IMR-90 (cell line): ENCODE data around the gene NEK8. TPM values are rescaled to one million over a fixed set of nuclear protein-coding genes. Genes with fewer than 3 reads are reported as not detected.

ENCODE experiments used
- ATAC-seq: fragments of 200-7000 bp; cut with Tn5 transposase; 2 replicates; pipeline ENCODE4 v1.9.1; 2020; ENCODE audit warnings: low read depth, mild to moderate bottlenecking, moderate library complexity
- BruUV-seq: library from RNA; stranded (reverse); fragments of 400-500 nt; replicated peaks from 2 replicates; lab custom pipeline; 2021; lab: Mats Ljungman, UMichigan
- CTCF ChIA-PET: fragments of 300-600 bp; formaldehyde crosslinking; extraction: SDS; loops from one replicate; lab custom pipeline; 2021; ENCODE audit warnings: antibody characterized with exemption; lab: Yijun Ruan, JAX
- POLR2A ChIA-PET: fragments of 300-600 bp; sonication (Branson Sonifier 250); formaldehyde crosslinking; loops from one replicate; lab custom pipeline; 2022; ENCODE audit warnings: antibody characterized with exemption; ENCODE audit not compliant: unreplicated experiment; lab: Charles Lee
- DNase-seq: peaks from one replicate; pipeline ENCODE4 v3.0.0; 2013
- H2AFZ ChIP-seq: replicated peaks from 2 replicates; pipeline ENCODE3; 2013; ENCODE audit warnings: low read length, mild to moderate bottlenecking; ENCODE audit not compliant: poor library complexity
- H2AK5ac ChIP-seq: 2 replicates; pipeline ENCODE4 v1.6.1; 2013; ENCODE audit warnings: low read depth, low read length, inconsistent platforms
- H2AK9ac ChIP-seq: replicated peaks from 2 replicates; pipeline ENCODE3; 2013; ENCODE audit warnings: mild to moderate bottlenecking, low read depth, low read length, moderate library complexity; ENCODE audit not compliant: poor library complexity
- H2BK120ac ChIP-seq: 2 replicates; pipeline ENCODE4 v1.6.1; 2013; ENCODE audit warnings: low read depth, low read length, inconsistent platforms
- H2BK15ac ChIP-seq: 3 replicates; pipeline ENCODE4 v1.6.1; 2013; ENCODE audit warnings: low read depth, low read length, inconsistent platforms
- H2BK20ac ChIP-seq: 2 replicates; pipeline ENCODE4 v1.6.1; 2013; ENCODE audit warnings: low read depth, mild to moderate bottlenecking, inconsistent platforms, low read length, moderate library complexity
- H2BK5ac ChIP-seq: 2 replicates; pipeline ENCODE4 v1.6.1; 2013; ENCODE audit warnings: mild to moderate bottlenecking, low read depth, low read length, inconsistent platforms; ENCODE audit not compliant: poor library complexity, severe bottlenecking
- H3K14ac ChIP-seq: replicated peaks from 2 replicates; pipeline ENCODE4 v1.6.1; 2013; ENCODE audit warnings: low read depth, low read length, inconsistent platforms
- H3K18ac ChIP-seq: 2 replicates; pipeline ENCODE4 v1.6.1; 2013; ENCODE audit warnings: low read depth, low read length, control low read depth
- H3K23ac ChIP-seq: 2 replicates; pipeline ENCODE4 v1.6.1; 2013; ENCODE audit warnings: low read depth, low read length, inconsistent platforms
- H3K27ac ChIP-seq: 2 replicates; pipeline ENCODE4 v1.5.1; 2013; ENCODE audit warnings: mild to moderate bottlenecking, control low read depth, low read length; ENCODE audit not compliant: insufficient read depth
- H3K27me3 ChIP-seq: 2 replicates; pipeline ENCODE4 v1.6.1; 2013; ENCODE audit warnings: low read length; ENCODE audit not compliant: control insufficient read depth, insufficient read depth
- H3K36me3 ChIP-seq: 2 replicates; pipeline ENCODE4 v1.6.1; 2013; ENCODE audit warnings: low read length, mixed read lengths; ENCODE audit not compliant: control insufficient read depth, insufficient read depth
- H3K4ac ChIP-seq: 2 replicates; pipeline ENCODE4 v1.6.1; 2013; ENCODE audit warnings: low read depth, low read length, inconsistent platforms
- H3K4me1 ChIP-seq: 2 replicates; pipeline ENCODE4 v1.6.1; 2013; ENCODE audit warnings: low read length, mixed read lengths; ENCODE audit not compliant: control insufficient read depth, insufficient read depth
- H3K4me2 ChIP-seq: 2 replicates; pipeline ENCODE4 v1.6.1; 2013; ENCODE audit warnings: low read depth, mild to moderate bottlenecking, control low read depth, low read length, moderate library complexity
- H3K4me3 ChIP-seq: 2 replicates; pipeline ENCODE4 v1.5.1; 2013; ENCODE audit warnings: low read depth, mild to moderate bottlenecking, control low read depth, low read length, moderate library complexity; ENCODE audit not compliant: insufficient read depth
- H3K56ac ChIP-seq: 2 replicates; pipeline ENCODE4 v1.6.1; 2013; ENCODE audit warnings: low read length, inconsistent platforms; ENCODE audit not compliant: insufficient read depth; ENCODE audit errors: extremely low read depth
- H3K79me1 ChIP-seq, 2 experiments: 2 replicates each; pipeline ENCODE4 v1.6.1; 2013; ENCODE audit warnings: low read length in 2 of 2, inconsistent platforms in 1 of 2, low read depth in 1 of 2
- H3K9ac ChIP-seq: 2 replicates; pipeline ENCODE4 v1.6.1; 2013; ENCODE audit warnings: low read depth, low read length, control low read depth
- H3K9me1 ChIP-seq: 2 replicates; pipeline ENCODE4 v1.6.1; 2013; ENCODE audit warnings: low read length, inconsistent platforms; ENCODE audit not compliant: insufficient read depth
- H3K9me3 ChIP-seq: 2 replicates; pipeline ENCODE4 v1.6.1; 2013; ENCODE audit warnings: low read length; ENCODE audit not compliant: control insufficient read depth, insufficient read depth
- H4K20me1 ChIP-seq: 2 replicates; pipeline ENCODE4 v1.6.1; 2013; ENCODE audit warnings: low read length, inconsistent platforms; ENCODE audit not compliant: insufficient read depth
- H4K5ac ChIP-seq: 2 replicates; pipeline ENCODE4 v1.6.1; 2013; ENCODE audit warnings: mild to moderate bottlenecking, low read depth, low read length, control low read depth
- H4K8ac ChIP-seq, 2 experiments: 2 replicates each; pipeline ENCODE4 v1.6.1; 2013; ENCODE audit warnings: low read depth in 2 of 2, low read length in 2 of 2, control low read depth in 1 of 2, inconsistent platforms in 1 of 2
- H4K91ac ChIP-seq: 2 replicates; pipeline ENCODE4 v1.6.1; 2013; ENCODE audit warnings: low read depth, low read length, inconsistent platforms; ENCODE audit not compliant: insufficient read depth
- CEBPB ChIP-seq: IDR thresholded peaks from 2 replicates; pipeline ENCODE4 v1.6.1; 2012; ENCODE audit warnings: low read depth, low read length, improper control_type of control experiment
- CHD1 ChIP-seq: IDR thresholded peaks from 2 replicates; pipeline ENCODE4 v1.6.1; 2012; ENCODE audit warnings: low read depth, low read length, improper control_type of control experiment
- MAZ ChIP-seq: IDR thresholded peaks from 2 replicates; pipeline ENCODE4 v1.6.1; 2012; ENCODE audit warnings: low read depth, mild to moderate bottlenecking, low read length, improper control_type of control experiment, moderate library complexity, borderline replicate concordance
- NFE2L2 ChIP-seq: fragments of 150-350 bp; IDR thresholded peaks from 2 replicates; pipeline ENCODE4 v1.6.1; 2016; ENCODE audit warnings: low read depth, mild to moderate bottlenecking, low read length
- RAD21 ChIP-seq: IDR thresholded peaks from 2 replicates; pipeline ENCODE4 v1.6.1; 2012; ENCODE audit warnings: low read length, improper control_type of control experiment
- RFX5 ChIP-seq: IDR thresholded peaks from 2 replicates; pipeline ENCODE4 v1.8.0; 2012; ENCODE audit warnings: low read depth, mild to moderate bottlenecking, low read length, moderate library complexity
- WGBS, 2 experiments: methylation state at CpG; one replicate each; pipeline versions ENCODE4 v1.1.5 to v1.1.7; 2013; ENCODE audit warnings: missing lambda C conversion rate in 2 of 2; ENCODE audit not compliant: insufficient read length in 1 of 2; ENCODE audit errors: extremely low coverage in 2 of 2; 5-methylcytosine and 5-hydroxymethylcytosine counted together
- dilution Hi-C: fragments of 300-500 bp; cut with HindIII; formaldehyde crosslinking; loops from one replicate; pipeline ENCODE4 v1.14.3; 2018; ENCODE audit warnings: low sequenced_read_pairs; ENCODE audit not compliant: unreplicated experiment
- in situ Hi-C: fragments of 300-500 bp; cut with MboI; formaldehyde crosslinking; loops from 3 replicates; pipeline ENCODE4 v1.14.3; 2019; ENCODE audit warnings: low sequenced_read_pairs, inconsistent platforms, mixed read lengths
- intact Hi-C: fragments of 100-400 bp; cut with micrococcal nuclease; formaldehyde crosslinking; loops from 2 replicates; pipeline ENCODE4 v1.10.0; 2022
- polyA plus RNA-seq, 3 experiments: library from polyadenylated mRNA; depleted of rRNA; stranded (reverse); fragments of >200 nt; gene quantifications; 2 replicates each; pipeline ENCODE4 v1.2.3, GENCODE V29; 2012; ENCODE audit warnings: low replicate concordance in 1 of 3
- total RNA-seq: library from RNA; depleted of rRNA; stranded (reverse); fragments of >200 nt; gene quantifications from 2 replicates; pipeline ENCODE4 v1.2.3, GENCODE V29; 2012
- TF ChIP-seq, protein P1 (sequence below): fragments of 150-350 bp; IDR thresholded peaks from 2 replicates; pipeline ENCODE4 v1.6.1; 2017; ENCODE audit warnings: mild to moderate bottlenecking, antibody characterized with exemption, low read length, low read depth
- TF ChIP-seq, protein P2 (sequence below): conservative IDR thresholded peaks from 2 replicates; pipeline ENCODE4 v1.5.1; 2012; ENCODE audit warnings: mild to moderate bottlenecking, low read depth, low read length, improper control_type of control experiment

NEK8 gene
- total and polyA plus RNA-seq, 2 of the 4 experiments (the other 2 are of a cell fraction), result 4.6 to 5.2 TPM

DNA sequence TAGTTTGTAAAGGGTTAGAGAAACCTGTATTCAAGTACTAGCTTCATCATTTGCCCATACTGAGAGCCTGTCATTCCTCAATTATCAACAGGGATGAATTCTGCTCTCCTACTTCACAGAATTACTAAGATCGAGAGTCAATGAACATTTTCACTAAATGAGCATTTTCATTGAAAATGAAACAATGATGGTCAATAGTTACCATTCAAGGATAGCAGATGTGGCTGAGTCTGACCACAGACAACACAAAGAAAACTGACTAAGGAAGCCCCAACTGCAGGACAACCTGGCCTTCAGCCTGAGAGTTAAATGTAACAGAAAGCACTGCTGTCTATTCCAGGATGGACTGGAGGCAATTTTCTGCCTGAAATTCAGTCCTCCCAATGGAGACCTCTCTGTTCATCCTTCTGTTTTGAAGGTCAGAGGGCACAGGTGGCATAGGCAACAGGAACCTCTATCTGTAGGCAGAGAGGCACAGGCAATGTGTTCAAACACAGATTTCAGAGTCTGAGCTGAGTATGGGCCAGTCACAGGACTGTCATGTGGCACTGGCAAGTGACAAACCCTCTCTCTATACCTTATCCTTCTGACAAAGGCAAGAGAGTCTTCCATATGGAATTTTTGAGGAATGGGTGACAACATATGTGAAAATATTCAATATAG lies 34.7 kb downstream of the NEK8 start:
- Histone ChIP-seq H3K4me2 (no peak overlapping the region), H3K23ac (no peak overlapping the region), H3K14ac (no peak overlapping the region), H3K4me3 (no peak overlapping the region), H4K8ac (no peak overlapping the region), H2AFZ (no peak overlapping the region), H3K27me3 (no peaks in the 10 kb centered on the region), H3K56ac (no peak overlapping the region), H2BK15ac (no peak overlapping the region), H3K9me3 (no peaks in the 10 kb centered on the region), H3K4me1 (peaks cover 4% of the 10 kb centered on the region; the same call in 1 of the 2 replicates), H3K36me3 (peaks cover 31% of the 10 kb centered on the region), H4K91ac (no peak overlapping the region), H2AK5ac (peak overlapping the region; percentile 51; the same call in 1 of the 2 replicates), H4K5ac (no peak overlapping the region), H2BK20ac (no peak overlapping the region), H3K18ac (no peak overlapping the region), H2AK9ac (no peak overlapping the region), H2BK5ac (no peak overlapping the region), H3K9me1 (no peaks in the 10 kb centered on the region), H3K9ac (no peak overlapping the region), H3K79me1 (peaks cover 12 to 41% of the 10 kb centered on the region in 2 experiments), H4K20me1 (peaks cover 32% of the 10 kb centered on the region; the same call in 1 of the 2 replicates), H2BK120ac (no peak overlapping the region), H3K27ac (no peak overlapping the region), H3K4ac (no peak overlapping the region)
- ChIA-PET POLR2A (interaction anchor here (0.6 to 1.0 kb wide), 2 partner anchors 79 to 144 kb away, joined by 3 read pairs; no protein-coding TSS in a partner anchor), CTCF (interaction anchor here (0.6 to 2.7 kb wide), 18 partner anchors 9 to 187 kb away, joined by 3 to 22 read pairs (median 5); partner anchors contain the start of genes DHRS13, FAM222B, FLOT2 and TLCD1)
- in situ Hi-C loops, result no loop called here
- no CpG with 5 or more reads among the region's 1 CpG for WGBS, 2 experiments
- DNase-seq, result no peak
- TF ChIP-seq RAD21 (no peak), CHD1 (no peak), CEBPB (no peak), RFX5 (no peak), MAZ (no peak), NFE2L2 (no peak)
- TF ChIP-seq, protein P1, sequence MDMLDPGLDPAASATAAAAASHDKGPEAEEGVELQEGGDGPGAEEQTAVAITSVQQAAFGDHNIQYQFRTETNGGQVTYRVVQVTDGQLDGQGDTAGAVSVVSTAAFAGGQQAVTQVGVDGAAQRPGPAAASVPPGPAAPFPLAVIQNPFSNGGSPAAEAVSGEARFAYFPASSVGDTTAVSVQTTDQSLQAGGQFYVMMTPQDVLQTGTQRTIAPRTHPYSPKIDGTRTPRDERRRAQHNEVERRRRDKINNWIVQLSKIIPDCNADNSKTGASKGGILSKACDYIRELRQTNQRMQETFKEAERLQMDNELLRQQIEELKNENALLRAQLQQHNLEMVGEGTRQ, result no peak
- TF ChIP-seq, protein P2, sequence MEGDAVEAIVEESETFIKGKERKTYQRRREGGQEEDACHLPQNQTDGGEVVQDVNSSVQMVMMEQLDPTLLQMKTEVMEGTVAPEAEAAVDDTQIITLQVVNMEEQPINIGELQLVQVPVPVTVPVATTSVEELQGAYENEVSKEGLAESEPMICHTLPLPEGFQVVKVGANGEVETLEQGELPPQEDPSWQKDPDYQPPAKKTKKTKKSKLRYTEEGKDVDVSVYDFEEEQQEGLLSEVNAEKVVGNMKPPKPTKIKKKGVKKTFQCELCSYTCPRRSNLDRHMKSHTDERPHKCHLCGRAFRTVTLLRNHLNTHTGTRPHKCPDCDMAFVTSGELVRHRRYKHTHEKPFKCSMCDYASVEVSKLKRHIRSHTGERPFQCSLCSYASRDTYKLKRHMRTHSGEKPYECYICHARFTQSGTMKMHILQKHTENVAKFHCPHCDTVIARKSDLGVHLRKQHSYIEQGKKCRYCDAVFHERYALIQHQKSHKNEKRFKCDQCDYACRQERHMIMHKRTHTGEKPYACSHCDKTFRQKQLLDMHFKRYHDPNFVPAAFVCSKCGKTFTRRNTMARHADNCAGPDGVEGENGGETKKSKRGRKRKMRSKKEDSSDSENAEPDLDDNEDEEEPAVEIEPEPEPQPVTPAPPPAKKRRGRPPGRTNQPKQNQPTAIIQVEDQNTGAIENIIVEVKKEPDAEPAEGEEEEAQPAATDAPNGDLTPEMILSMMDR, result no peak
- BruUV-seq, result no TSS peak
- dilution Hi-C loops, result no loop called here
- intact Hi-C loops, result loop anchor here (1.0 to 10.0 kb wide), 4 partner anchors 52 to 134 kb away; partner anchors contain the start of genes ERAL1 and FLOT2
- ATAC-seq, result no peak
